ENCODE measurements around the gene PLEKHA3. TPM values are rescaled to one million over a fixed set of nuclear protein-coding genes. Genes with fewer than 3 reads are reported as not detected.

Gene PLEKHA3
- total RNA-seq, 1 experiment from 2014 or later = 26.8 TPM

DNA sequence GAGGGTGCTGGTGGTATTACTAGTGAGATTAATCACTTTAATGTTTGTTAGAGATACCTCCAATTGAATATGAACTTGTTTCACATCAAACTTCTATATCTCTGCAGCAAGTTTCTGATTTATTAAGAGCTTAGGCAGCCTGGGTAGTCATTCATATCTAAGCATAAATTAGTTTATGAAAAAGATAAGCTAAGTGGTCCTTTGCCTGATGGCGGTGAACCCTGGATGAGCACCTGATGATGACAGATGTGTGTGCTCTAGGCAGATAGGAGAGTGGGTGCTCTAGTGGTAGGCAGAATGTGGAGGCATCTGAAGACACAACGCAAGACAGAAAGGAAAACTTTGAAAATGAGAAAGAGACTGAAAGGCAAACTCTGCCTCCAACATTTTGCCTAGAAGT lies 6.9 kb upstream of the PLEKHA3 start:
- ChIA-PET POLR2A (no interaction called here), RAD21 (ENCODE audit: low non-redundant PET in 1 of 2, low total read pairs in 2 of 2, uncharacterized antibody in 2 of 2, unreplicated experiment in 2 of 2) (no interaction called here), CTCF (interaction anchor here (1.1 kb wide), 1 partner anchor 59 kb away, joined by 3 read pairs; no protein-coding TSS in a partner anchor)
- peaks cover 0 to 8% of the 10 kb centered on the region in 2 experiments; a peak in 1 of 4 replicates for H3K4me1 ChIP-seq (ENCODE audit: control insufficient read depth in 1 of 2, insufficient read depth in 2 of 2, low read length in 2 of 2)
- H3K9me2 ChIP-seq (ENCODE audit: insufficient read depth) = no peaks in the 10 kb centered on the region
- intact Hi-C loops (cut with micrococcal nuclease) = no loop called here
- TF ChIP-seq SRF (IDR thresholded peaks at IDR 0.05; ENCODE audit: low read depth) (no peak), SP1 (IDR thresholded peaks at IDR 0.05; ENCODE audit: low read depth) (no peak), RAD21 (IDR thresholded peaks at IDR 0.05; ENCODE audit: low read depth) (no peak)
- TF ChIP-seq, protein P1, sequence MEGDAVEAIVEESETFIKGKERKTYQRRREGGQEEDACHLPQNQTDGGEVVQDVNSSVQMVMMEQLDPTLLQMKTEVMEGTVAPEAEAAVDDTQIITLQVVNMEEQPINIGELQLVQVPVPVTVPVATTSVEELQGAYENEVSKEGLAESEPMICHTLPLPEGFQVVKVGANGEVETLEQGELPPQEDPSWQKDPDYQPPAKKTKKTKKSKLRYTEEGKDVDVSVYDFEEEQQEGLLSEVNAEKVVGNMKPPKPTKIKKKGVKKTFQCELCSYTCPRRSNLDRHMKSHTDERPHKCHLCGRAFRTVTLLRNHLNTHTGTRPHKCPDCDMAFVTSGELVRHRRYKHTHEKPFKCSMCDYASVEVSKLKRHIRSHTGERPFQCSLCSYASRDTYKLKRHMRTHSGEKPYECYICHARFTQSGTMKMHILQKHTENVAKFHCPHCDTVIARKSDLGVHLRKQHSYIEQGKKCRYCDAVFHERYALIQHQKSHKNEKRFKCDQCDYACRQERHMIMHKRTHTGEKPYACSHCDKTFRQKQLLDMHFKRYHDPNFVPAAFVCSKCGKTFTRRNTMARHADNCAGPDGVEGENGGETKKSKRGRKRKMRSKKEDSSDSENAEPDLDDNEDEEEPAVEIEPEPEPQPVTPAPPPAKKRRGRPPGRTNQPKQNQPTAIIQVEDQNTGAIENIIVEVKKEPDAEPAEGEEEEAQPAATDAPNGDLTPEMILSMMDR (IDR thresholded peaks at IDR 0.05 in 2 of 3, conservative IDR thresholded peaks at IDR 0.05 in 1 of 3; ENCODE audit: borderline replicate concordance in 1 of 3, insufficient read depth in 1 of 3, low read depth in 2 of 3, low read length in 2 of 3) = no peak
- H2AFZ ChIP-seq (ENCODE audit: low read depth, low read length, poor library complexity, severe bottlenecking) = no peak overlapping the region
- H4K20me1 ChIP-seq (ENCODE audit: insufficient read depth) = no peaks in the 10 kb centered on the region
- no peaks in the 10 kb centered on the region for H3K9me3 ChIP-seq (ENCODE audit: control insufficient read depth in 1 of 2, insufficient read depth in 1 of 2, low read depth in 1 of 2, low read length in 2 of 2)
- no peak overlapping the region for H3K27ac ChIP-seq (ENCODE audit: low read depth, low read length)
- H3K36me3 ChIP-seq (ENCODE audit: control insufficient read depth in 1 of 2, insufficient read depth in 2 of 2, low read length in 2 of 2) = no peaks in the 10 kb centered on the region
- BruUV-seq (replicated peaks) = no TSS peak
- no peaks in the 10 kb centered on the region for H3K27me3 ChIP-seq (ENCODE audit: insufficient read depth, low read length)
- H3K4me2 ChIP-seq (ENCODE audit: low read length) = no peak overlapping the region
- H3K79me2 ChIP-seq (ENCODE audit: insufficient read depth, low read length) = no peaks in the 10 kb centered on the region
- H3K4me3 ChIP-seq (replicated peaks in 1 of 2; ENCODE audit: low read depth in 1 of 2, low read length in 2 of 2) = no peak overlapping the region
- ATAC-seq = no peak
- no peak for DNase-seq (ENCODE audit: low read depth, low spot score)
- H3K9ac ChIP-seq (ENCODE audit: low read length) = no peak overlapping the region

DNA sequence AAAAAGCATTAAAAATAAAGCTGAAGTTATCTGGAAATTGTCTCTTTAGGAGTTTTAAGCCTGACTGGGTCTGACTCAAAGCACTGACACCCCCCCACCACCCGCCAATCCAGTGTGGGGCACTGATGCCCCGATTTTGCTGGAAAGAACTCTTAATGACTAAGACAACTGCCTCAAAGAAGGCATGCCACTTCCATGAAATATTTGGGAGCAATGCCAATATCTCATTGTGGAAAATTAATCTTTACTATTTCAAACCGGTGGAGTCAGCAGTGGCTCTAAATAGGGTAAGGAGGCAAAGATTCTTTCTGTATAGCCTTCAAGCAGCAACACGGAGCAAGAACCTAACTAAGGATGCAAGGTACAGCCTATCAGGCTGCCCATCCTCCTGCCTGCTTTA lies 6.3 kb upstream of the PLEKHA3 start:
- Histone ChIP-seq H3K9ac (ENCODE audit: low read length) (no peak overlapping the region), H3K27ac (ENCODE audit: low read depth, low read length) (no peak overlapping the region), H4K20me1 (ENCODE audit: insufficient read depth) (no peaks in the 10 kb centered on the region), H3K9me3 (ENCODE audit: control insufficient read depth in 1 of 2, insufficient read depth in 1 of 2, low read depth in 1 of 2, low read length in 2 of 2) (no peaks in the 10 kb centered on the region), H2AFZ (ENCODE audit: low read depth, low read length, poor library complexity, severe bottlenecking) (no peak overlapping the region), H3K4me1 (ENCODE audit: control insufficient read depth in 1 of 2, insufficient read depth in 2 of 2, low read length in 2 of 2) (peaks cover 0 to 11% of the 10 kb centered on the region in 2 experiments; a peak in 1 of 4 replicates), H3K9me2 (ENCODE audit: insufficient read depth) (no peaks in the 10 kb centered on the region), H3K79me2 (ENCODE audit: insufficient read depth, low read length) (no peaks in the 10 kb centered on the region), H3K4me3 (replicated peaks in 1 of 2; ENCODE audit: low read depth in 1 of 2, low read length in 2 of 2) (no peak overlapping the region), H3K27me3 (ENCODE audit: insufficient read depth, low read length) (no peaks in the 10 kb centered on the region), H3K4me2 (ENCODE audit: low read length) (no peak overlapping the region), H3K36me3 (ENCODE audit: control insufficient read depth in 1 of 2, insufficient read depth in 2 of 2, low read length in 2 of 2) (no peaks in the 10 kb centered on the region)
- BruUV-seq (replicated peaks) = no TSS peak
- no peak for ATAC-seq
- no peak for DNase-seq (ENCODE audit: low read depth, low spot score)
- POLR2A ChIA-PET = interaction anchor here (0.7 kb wide), 1 partner anchor 351 kb away, joined by 3 read pairs; no protein-coding TSS in a partner anchor
- intact Hi-C loops (cut with micrococcal nuclease) = no loop called here
- CTCF ChIA-PET = interaction anchor here (1.1 kb wide), 1 partner anchor 60 kb away, joined by 3 read pairs; no protein-coding TSS in a partner anchor
- RAD21 ChIA-PET (ENCODE audit: low non-redundant PET in 1 of 2, low total read pairs in 2 of 2, uncharacterized antibody in 2 of 2, unreplicated experiment in 2 of 2) = no interaction called here
- TF ChIP-seq FOSL1 (IDR thresholded peaks at IDR 0.05; ENCODE audit: low read depth) (no peak), EGR1 (IDR thresholded peaks at IDR 0.05; ENCODE audit: low read depth) (no peak), SRF (IDR thresholded peaks at IDR 0.05; ENCODE audit: low read depth) (no peak), ZNF274 (IDR thresholded peaks at IDR 0.05; ENCODE audit: low read depth, low read length) (no peak), JUND (IDR thresholded peaks at IDR 0.05) (no peak), EZH2phosphoT487 (IDR thresholded peaks at IDR 0.05; ENCODE audit: borderline replicate concordance) (no peak), POLR2A (IDR thresholded peaks at IDR 0.05; ENCODE audit: borderline replicate concordance, extremely low read depth, insufficient read depth, insufficient read length) (no peak), POLR2AphosphoS5 (IDR thresholded peaks at IDR 0.05; ENCODE audit: low read depth, low read length) (no peak)
- TF ChIP-seq, protein P2, sequence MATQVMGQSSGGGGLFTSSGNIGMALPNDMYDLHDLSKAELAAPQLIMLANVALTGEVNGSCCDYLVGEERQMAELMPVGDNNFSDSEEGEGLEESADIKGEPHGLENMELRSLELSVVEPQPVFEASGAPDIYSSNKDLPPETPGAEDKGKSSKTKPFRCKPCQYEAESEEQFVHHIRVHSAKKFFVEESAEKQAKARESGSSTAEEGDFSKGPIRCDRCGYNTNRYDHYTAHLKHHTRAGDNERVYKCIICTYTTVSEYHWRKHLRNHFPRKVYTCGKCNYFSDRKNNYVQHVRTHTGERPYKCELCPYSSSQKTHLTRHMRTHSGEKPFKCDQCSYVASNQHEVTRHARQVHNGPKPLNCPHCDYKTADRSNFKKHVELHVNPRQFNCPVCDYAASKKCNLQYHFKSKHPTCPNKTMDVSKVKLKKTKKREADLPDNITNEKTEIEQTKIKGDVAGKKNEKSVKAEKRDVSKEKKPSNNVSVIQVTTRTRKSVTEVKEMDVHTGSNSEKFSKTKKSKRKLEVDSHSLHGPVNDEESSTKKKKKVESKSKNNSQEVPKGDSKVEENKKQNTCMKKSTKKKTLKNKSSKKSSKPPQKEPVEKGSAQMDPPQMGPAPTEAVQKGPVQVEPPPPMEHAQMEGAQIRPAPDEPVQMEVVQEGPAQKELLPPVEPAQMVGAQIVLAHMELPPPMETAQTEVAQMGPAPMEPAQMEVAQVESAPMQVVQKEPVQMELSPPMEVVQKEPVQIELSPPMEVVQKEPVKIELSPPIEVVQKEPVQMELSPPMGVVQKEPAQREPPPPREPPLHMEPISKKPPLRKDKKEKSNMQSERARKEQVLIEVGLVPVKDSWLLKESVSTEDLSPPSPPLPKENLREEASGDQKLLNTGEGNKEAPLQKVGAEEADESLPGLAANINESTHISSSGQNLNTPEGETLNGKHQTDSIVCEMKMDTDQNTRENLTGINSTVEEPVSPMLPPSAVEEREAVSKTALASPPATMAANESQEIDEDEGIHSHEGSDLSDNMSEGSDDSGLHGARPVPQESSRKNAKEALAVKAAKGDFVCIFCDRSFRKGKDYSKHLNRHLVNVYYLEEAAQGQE (IDR thresholded peaks at IDR 0.05; ENCODE audit: low read depth) = no peak
- TF ChIP-seq, protein P1 (IDR thresholded peaks at IDR 0.05 in 2 of 3, conservative IDR thresholded peaks at IDR 0.05 in 1 of 3; ENCODE audit: borderline replicate concordance in 1 of 3, insufficient read depth in 1 of 3, low read depth in 2 of 3, low read length in 2 of 3) = no peak
